Activated CD4-positive, alpha-beta T cell treated with anti-CD3 and anti-CD28 coated beads for 24 hours (primary cell): ENCODE data around the gene LMAN2.
"Not testable (repeated sequence)": the region's sequence is repeated elsewhere in the genome, so short reads cannot be mapped to it uniquely, and the experiment has no call there.

Experiments
- DNase-seq, 2 donors: peaks; one replicate each; pipeline ENCODE4 v3.0.0-alpha.2; 2020; ENCODE audit warnings: low read depth in 2 of 2

The LMAN2 gene

GRCh38 chr5:177364159-177364962, 12.9 kb upstream of the LMAN2 start:
- DNase-seq = no peak

GRCh38 chr5:177363565-177363964, 12.1 kb upstream of the LMAN2 start:
- no peak for DNase-seq

- DNase-seq = peak; percentile 60 to 66
Observed at GRCh38 chr5:177362610-177363507, 11.4 kb upstream of the LMAN2 start.

- no peak for DNase-seq
Observed at GRCh38 chr5:177362292-177362609, 10.8 kb upstream of the LMAN2 start.

GRCh38 chr5:177361418-177362291, 10.2 kb upstream of the LMAN2 start:
- DNase-seq = no peak

GRCh38 chr5:177360740-177361139, 9.3 kb upstream of the LMAN2 start:
- DNase-seq = not testable (repeated sequence)

GRCh38 chr5:177359860-177360259, 8.4 kb upstream of the LMAN2 start:
- DNase-seq = no peak

- DNase-seq = no peak
Observed at GRCh38 chr5:177359451-177359851, 8.0 kb upstream of the LMAN2 start.

- DNase-seq = no peak
Observed at GRCh38 chr5:177358370-177358819, 6.9 kb upstream of the LMAN2 start.

GRCh38 chr5:177357459-177358351, 6.2 kb upstream of the LMAN2 start, which contains the start of gene RGS14:
Gene RGS14, plus strand, starts transcription at chr5:177357924. Its CDS starts 101 bp downstream, at chr5:177358025.
- DNase-seq = peak in 1 of 2 donors; percentile 37

- DNase-seq = no peak
Observed at GRCh38 chr5:177357146-177357458, 5.6 kb upstream of the LMAN2 start.

GRCh38 chr5:177356746-177357145, 5.3 kb upstream of the LMAN2 start:
- no peak for DNase-seq

GRCh38 chr5:177355868-177356168, 4.3 kb upstream of the LMAN2 start:
- no peak for DNase-seq

- no peak for DNase-seq
Observed at GRCh38 chr5:177355162-177355867, 3.8 kb upstream of the LMAN2 start.

GRCh38 chr5:177354711-177355110, 3.2 kb upstream of the LMAN2 start:
- no peak for DNase-seq

GRCh38 chr5:177354256-177354655, 2.8 kb upstream of the LMAN2 start:
- DNase-seq = no peak

- DNase-seq = no peak
Observed at GRCh38 chr5:177353093-177353492, 1.6 kb upstream of the LMAN2 start.

GRCh38 chr5:177350776-177351391, 584 bp downstream of the LMAN2 start:
- no peak for DNase-seq

GRCh38 chr5:177349762-177350161, 1.7 kb downstream of the LMAN2 start:
- DNase-seq = no peak

GRCh38 chr5:177349362-177349647, 2.2 kb downstream of the LMAN2 start:
- no peak for DNase-seq
